Measurements from ENCODE around the gene HES1. TPM values are rescaled to one million over a fixed set of nuclear protein-coding genes. Genes with fewer than 3 reads are reported as not detected.

HES1 gene
- total and polyA plus RNA-seq, 9 of the 15 experiments (the other 6 are each of a cell fraction or from before 2014, with no cell fraction given), result 3.4 to 37.0 (median 19.3) TPM

- Histone ChIP-seq H3K4me1 (replicated peaks in 1 of 2; ENCODE audit: control insufficient read depth in 2 of 2, insufficient read depth in 2 of 2, low read length in 2 of 2) (peaks cover 0 to 10% of the 10 kb centered on the region in 2 experiments; a peak in 3 of 5 replicates), H3K4me2 (ENCODE audit: insufficient read depth, low read length) (no peak overlapping the region), H3K9me1 (ENCODE audit: control insufficient read depth, insufficient read depth, low read length) (no peaks in the 10 kb centered on the region), H3K79me2 (ENCODE audit: control insufficient read depth, insufficient read depth, low read length) (no peaks in the 10 kb centered on the region), H3K27ac (ENCODE audit: extremely low read depth, low read depth, low read length) (no peak overlapping the region), H3K27me3 (ENCODE audit: control insufficient read depth in 2 of 2, insufficient read depth in 2 of 2, low read length in 2 of 2) (no peaks in the 10 kb centered on the region), H2AFZ (ENCODE audit: low read depth, low read length) (no peak overlapping the region), H4K20me1 (replicated peaks; ENCODE audit: control insufficient read depth, insufficient read depth, low read length) (no peaks in the 10 kb centered on the region), H3K9ac (ENCODE audit: insufficient read depth in 1 of 2, low read depth in 2 of 2, low read length in 2 of 2) (no peak overlapping the region), H3K4me3 (no peak overlapping the region), H3K36me3 (ENCODE audit: control insufficient read depth, insufficient read depth, low read length) (no peaks in the 10 kb centered on the region), H3K9me3 (replicated peaks; ENCODE audit: control insufficient read depth, insufficient read depth, low read depth, low read length) (no peaks in the 10 kb centered on the region)
- 62% methylated on average over 7 of the region's 7 CpGs for WGBS (ENCODE audit: insufficient coverage, low coverage, missing lambda C conversion rate)
- FAIRE-seq (no peak), DNase-seq (ENCODE audit: extremely low read depth in 1 of 4, low spot score in 3 of 4) (no peak), ATAC-seq (no peak)
- CTCF ChIA-PET (ENCODE audit: low intra/inter-chr PET ratio), result no interaction called here
- in situ Hi-C loops (cut with MboI), result no loop called here
- no TSS peak for BruUV-seq (replicated peaks)
- intact Hi-C loops (cut with micrococcal nuclease), result no loop called here
- TF ChIP-seq ZBTB43 (CRISPR knock-in tag; IDR thresholded peaks at IDR 0.05), result no peak
- peak; percentile 35 for TF ChIP-seq RBM25 (IDR thresholded peaks at IDR 0.05; ENCODE audit: low read depth, low read length, severe bottlenecking)
- POLR2A ChIA-PET, result no interaction called here
These were observed 32.4 kb upstream of the HES1 start for GRCh38 chr3:194103505-194103904.

DNA sequence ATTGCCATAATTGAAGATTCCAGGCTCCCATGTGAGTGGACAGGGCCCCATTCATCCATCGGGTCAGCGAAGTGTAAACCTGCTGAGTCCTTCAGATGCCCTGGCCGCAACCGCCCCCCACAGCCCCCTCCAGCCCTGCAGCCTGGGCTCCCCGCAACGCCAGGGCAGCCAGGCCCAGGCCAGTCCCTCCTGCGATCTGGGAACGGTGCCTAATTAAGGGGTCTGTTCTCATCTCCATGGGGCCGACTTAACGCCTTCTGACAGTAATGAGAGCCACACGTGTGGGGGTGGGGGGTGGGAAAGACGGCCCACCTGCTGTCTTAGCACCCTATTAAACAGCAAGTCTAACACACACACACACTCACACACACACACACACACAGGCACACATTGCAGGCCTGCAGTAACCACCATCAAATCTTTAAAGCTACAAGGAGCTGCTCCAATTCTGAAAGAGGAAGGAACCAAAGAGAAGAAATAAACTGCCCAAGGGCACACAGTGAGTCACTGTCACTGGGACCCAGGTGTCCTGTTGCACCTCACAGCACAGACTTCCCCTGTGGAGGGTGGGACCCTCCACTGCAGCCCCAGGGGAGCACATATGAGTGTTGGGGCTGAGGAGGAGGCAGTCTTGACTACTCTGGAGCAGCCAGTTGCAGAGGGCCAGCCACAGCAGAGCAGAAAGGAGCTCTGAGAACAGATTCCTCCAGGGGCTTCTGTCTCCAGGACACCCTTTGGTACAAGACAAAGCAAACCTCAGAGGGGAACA, 31.8 kb upstream of the HES1 start:
- no peak for DNase-seq (ENCODE audit: extremely low read depth in 1 of 4, low spot score in 3 of 4)
- no peak for ATAC-seq
- CTCF ChIA-PET (ENCODE audit: low intra/inter-chr PET ratio), result no interaction called here
- no peak for FAIRE-seq
- WGBS (ENCODE audit: insufficient coverage, low coverage, missing lambda C conversion rate), result 57% methylated on average over 11 of the region's 12 CpGs
- Histone ChIP-seq H3K4me2 (ENCODE audit: insufficient read depth, low read length) (no peak overlapping the region), H3K4me1 (replicated peaks in 1 of 2; ENCODE audit: control insufficient read depth in 2 of 2, insufficient read depth in 2 of 2, low read length in 2 of 2) (peaks cover 0 to 3% of the 10 kb centered on the region in 2 experiments; a peak in 2 of 5 replicates), H3K4me3 (no peak overlapping the region), H3K79me2 (ENCODE audit: control insufficient read depth, insufficient read depth, low read length) (no peaks in the 10 kb centered on the region), H3K27me3 (ENCODE audit: control insufficient read depth in 2 of 2, insufficient read depth in 2 of 2, low read length in 2 of 2) (no peaks in the 10 kb centered on the region), H3K9me1 (ENCODE audit: control insufficient read depth, insufficient read depth, low read length) (no peaks in the 10 kb centered on the region), H3K9ac (ENCODE audit: insufficient read depth in 1 of 2, low read depth in 2 of 2, low read length in 2 of 2) (no peak overlapping the region), H3K36me3 (ENCODE audit: control insufficient read depth, insufficient read depth, low read length) (no peaks in the 10 kb centered on the region), H3K27ac (ENCODE audit: extremely low read depth, low read depth, low read length) (no peak overlapping the region), H3K9me3 (replicated peaks; ENCODE audit: control insufficient read depth, insufficient read depth, low read depth, low read length) (no peaks in the 10 kb centered on the region), H2AFZ (ENCODE audit: low read depth, low read length) (no peak overlapping the region), H4K20me1 (replicated peaks; ENCODE audit: control insufficient read depth, insufficient read depth, low read length) (no peaks in the 10 kb centered on the region)
- POLR2A ChIA-PET, result interaction anchor here (1.3 to 1.9 kb wide), 4 partner anchors 13 to 63 kb away, joined by 3 to 11 read pairs (median 4); no protein-coding TSS in a partner anchor
- in situ Hi-C loops (cut with MboI), result no loop called here
- intact Hi-C loops (cut with micrococcal nuclease), result no loop called here
- no TSS peak for BruUV-seq (replicated peaks)
- no peak for TF ChIP-seq ZFP91 (CRISPR knock-in tag; IDR thresholded peaks at IDR 0.05)
- TF ChIP-seq CHAMP1 (IDR thresholded peaks at IDR 0.05), result no peak
- TF ChIP-seq EGR1 (conservative IDR thresholded peaks at IDR 0.05), result no peak
